Mesothelial cell of epicardium (in vitro differentiated cells): Measurements from ENCODE around the gene SLC7A6. TPM values are rescaled to one million over a fixed set of nuclear protein-coding genes. Genes with fewer than 3 reads are reported as not detected.

Experiments
- DNase-seq, 2 experiments: peaks; one replicate each; pipeline ENCODE4 v3.0.0; 2021; ENCODE audit warnings: low spot score in 2 of 2; ENCODE audit not compliant: unreplicated experiment in 2 of 2
- H3K27ac Mint-ChIP-seq: 2 replicates; pipeline ENCODE4 v1.8.0; 2021; ENCODE audit warnings: mixed read lengths
- H3K27me3 Mint-ChIP-seq: 2 replicates; pipeline ENCODE4 v1.8.0; 2021; ENCODE audit warnings: low read depth, mixed read lengths
- H3K36me3 Mint-ChIP-seq: 2 replicates; pipeline ENCODE4 v1.8.0; 2021; ENCODE audit warnings: mixed read lengths
- H3K4me1 Mint-ChIP-seq: 2 replicates; pipeline ENCODE4 v1.8.0; 2021; ENCODE audit warnings: mixed read lengths
- H3K4me3 Mint-ChIP-seq: 2 replicates; pipeline ENCODE4 v1.8.0; 2021; ENCODE audit warnings: mild to moderate bottlenecking, moderate library complexity, mixed read lengths
- H3K9me3 Mint-ChIP-seq: 2 replicates; pipeline ENCODE4 v1.8.0; 2021; ENCODE audit warnings: mixed read lengths
- CTCF ChIP-seq: fragments of 200-600 bp; sonication (generic); IDR thresholded peaks from one replicate; pipeline ENCODE4 v1.5.0; 2021; ENCODE audit warnings: antibody characterized with exemption; ENCODE audit not compliant: unreplicated experiment
- total RNA-seq: library from RNA; stranded (reverse); gene quantifications from 3 replicates; pipeline ENCODE4 v1.2.1, GENCODE V29; 2021

The SLC7A6 gene
- total RNA-seq, 1 donor from 2014 or later = 73.2 TPM

GRCh38 chr16:68283346-68283745 is 19.0 kb downstream of the SLC7A6 start:
- Mint-ChIP-seq H3K9me3 (no peaks in the 10 kb centered on the region), H3K27ac (peak overlapping the region; percentile 48), H3K27me3 (no peaks in the 10 kb centered on the region), H3K36me3 (peaks cover 23% of the 10 kb centered on the region), H3K4me3 (no peak overlapping the region), H3K4me1 (peaks cover 2% of the 10 kb centered on the region)
- DNase-seq = no peak
- no peak for TF ChIP-seq CTCF

GRCh38 chr16:68283801-68284598 is 19.7 kb downstream of the SLC7A6 start:
- Mint-ChIP-seq H3K9me3 (no peaks in the 10 kb centered on the region), H3K27ac (peak overlapping the region; percentile 48), H3K4me3 (no peak overlapping the region), H3K36me3 (peaks cover 23% of the 10 kb centered on the region), H3K27me3 (no peaks in the 10 kb centered on the region), H3K4me1 (peaks cover 2% of the 10 kb centered on the region)
- no peak for TF ChIP-seq CTCF
- no peak for DNase-seq

GRCh38 chr16:68284847-68285246 is 20.5 kb downstream of the SLC7A6 start:
- Mint-ChIP-seq H3K27me3 (no peaks in the 10 kb centered on the region), H3K4me3 (no peak overlapping the region), H3K27ac (no peak overlapping the region), H3K9me3 (no peaks in the 10 kb centered on the region), H3K36me3 (peaks cover 18% of the 10 kb centered on the region), H3K4me1 (peaks cover 5% of the 10 kb centered on the region)
- no peak for DNase-seq
- TF ChIP-seq CTCF = no peak

GRCh38 chr16:68285683-68286082 is 21.4 kb downstream of the SLC7A6 start:
- H3K4me3 Mint-ChIP-seq = no peak overlapping the region
- no peak for TF ChIP-seq CTCF
- no peak for DNase-seq
- peaks cover 15% of the 10 kb centered on the region for H3K36me3 Mint-ChIP-seq
- no peaks in the 10 kb centered on the region for H3K9me3 Mint-ChIP-seq
- H3K4me1 Mint-ChIP-seq = peaks cover 10% of the 10 kb centered on the region
- H3K27me3 Mint-ChIP-seq = no peaks in the 10 kb centered on the region
- no peak overlapping the region for H3K27ac Mint-ChIP-seq

- Mint-ChIP-seq H3K36me3 (peaks cover 19% of the 10 kb centered on the region), H3K4me3 (no peak overlapping the region), H3K27me3 (no peaks in the 10 kb centered on the region), H3K4me1 (peaks cover 10% of the 10 kb centered on the region), H3K27ac (no peak overlapping the region), H3K9me3 (no peaks in the 10 kb centered on the region)
- TF ChIP-seq CTCF = no peak
- DNase-seq = no peak
Observed at GRCh38 chr16:68286153-68287074, 22.1 kb downstream of the SLC7A6 start.
